Thyroid gland (tissue), 4 donors: ENCODE data around the gene RAD18.

Source experiments
- CTCF ChIP-seq, 6 experiments: fragments of 200-600 bp in 3 of 6; fragments of 450-650 bp in 3 of 6; sonication (generic) in 3 of 6; IDR thresholded peaks; one replicate each; pipeline ENCODE4 v1.5.1; 2016 to 2019; ENCODE audit warnings: antibody characterized with exemption in 6 of 6, mild to moderate bottlenecking in 2 of 6, inconsistent platforms in 1 of 6, moderate library complexity in 1 of 6
- POLR2A ChIP-seq, 2 donors: fragments of 450-650 bp; IDR thresholded peaks; one replicate each; pipeline ENCODE4 v1.6.1; 2017; ENCODE audit warnings: antibody characterized with exemption in 2 of 2, mild to moderate bottlenecking in 2 of 2, moderate library complexity in 1 of 2

- TF ChIP-seq CTCF (IDR thresholded peaks at IDR 0.05): no peak
- no peak for TF ChIP-seq POLR2A (IDR thresholded peaks at IDR 0.05)
These were observed 98.6 kb downstream of the RAD18 start for GRCh38 chr3:8864402-8865350.
